H9 (cell line): Measurements from ENCODE around the gene ZNF446. TPM values are rescaled to one million over a fixed set of nuclear protein-coding genes. Genes with fewer than 3 reads are reported as not detected.
"Not testable (repeated sequence)": the region's sequence is repeated elsewhere in the genome, so short reads cannot be mapped to it uniquely, and the experiment has no call there.

Experiments
- DNase-seq: peaks from one replicate; pipeline ENCODE4 v3.0.0-alpha.2; 2017
- H2AFZ ChIP-seq: one replicate; pipeline ENCODE4 v1.6.1; 2013; ENCODE audit warnings: mild to moderate bottlenecking, low read length, control low read depth, moderate library complexity
- H2AK5ac ChIP-seq: 2 replicates; pipeline ENCODE4 v1.6.1; 2013; ENCODE audit warnings: low read length, control low read depth, mixed read lengths; ENCODE audit not compliant: insufficient read length
- H2BK120ac ChIP-seq: one replicate; pipeline ENCODE4 v1.6.1; 2013; ENCODE audit warnings: low read depth, mild to moderate bottlenecking, low read length, control low read depth, inconsistent platforms; ENCODE audit not compliant: poor library complexity, severe bottlenecking
- H2BK12ac ChIP-seq: 2 replicates; pipeline ENCODE4 v1.6.1; 2013; ENCODE audit warnings: low read length, control low read depth, mixed read lengths, low read depth; ENCODE audit not compliant: insufficient read length
- H2BK15ac ChIP-seq: 2 replicates; pipeline ENCODE4 v1.6.1; 2013; ENCODE audit warnings: low read depth, low read length, control low read depth
- H2BK20ac ChIP-seq: one replicate; pipeline ENCODE4 v1.6.1; 2013; ENCODE audit warnings: low read depth, mild to moderate bottlenecking, low read length, control low read depth, inconsistent platforms; ENCODE audit not compliant: poor library complexity, severe bottlenecking
- H2BK5ac ChIP-seq: 2 replicates; pipeline ENCODE4 v1.6.1; 2013; ENCODE audit warnings: low read length, control low read depth, mixed read lengths; ENCODE audit not compliant: insufficient read length
- H3K14ac ChIP-seq: 2 replicates; pipeline ENCODE4 v1.6.1; 2013; ENCODE audit warnings: low read length, control low read depth; ENCODE audit not compliant: insufficient read depth
- H3K18ac ChIP-seq: 2 replicates; pipeline ENCODE4 v1.6.1; 2013; ENCODE audit warnings: low read depth, mild to moderate bottlenecking, mixed read lengths, low read length, control low read depth; ENCODE audit not compliant: insufficient read length
- H3K23ac ChIP-seq: 2 replicates; pipeline ENCODE4 v1.6.1; 2013; ENCODE audit warnings: low read length, control low read depth, mixed read lengths, low read depth; ENCODE audit not compliant: insufficient read length
- H3K23me2 ChIP-seq: 2 replicates; pipeline ENCODE4 v1.6.1; 2013; ENCODE audit warnings: low read depth, mild to moderate bottlenecking, mixed read lengths, low read length, control low read depth; ENCODE audit not compliant: insufficient read length, poor library complexity, severe bottlenecking
- H3K27ac ChIP-seq: 2 replicates; pipeline ENCODE4 v1.5.1; 2013; ENCODE audit warnings: low read length, control low read depth, mixed read lengths, low read depth; ENCODE audit not compliant: insufficient read length
- H3K27me3 ChIP-seq: 2 replicates; pipeline ENCODE4 v1.6.1; 2013; ENCODE audit warnings: low read length, control low read depth, inconsistent platforms; ENCODE audit not compliant: insufficient read depth
- H3K4ac ChIP-seq: 2 replicates; pipeline ENCODE4 v1.6.1; 2013; ENCODE audit warnings: low read depth, mild to moderate bottlenecking, control low read depth, inconsistent platforms, low read length, moderate library complexity
- H3K4me1 ChIP-seq: 2 replicates; pipeline ENCODE4 v1.6.1; 2013; ENCODE audit warnings: low read length, control low read depth, inconsistent platforms; ENCODE audit not compliant: insufficient read depth
- H3K4me2 ChIP-seq: 2 replicates; pipeline ENCODE4 v1.6.1; 2013; ENCODE audit warnings: low read length, control low read depth, mixed read lengths; ENCODE audit not compliant: insufficient read length, insufficient read depth
- H3K56ac ChIP-seq: 2 replicates; pipeline ENCODE4 v1.6.1; 2013; ENCODE audit warnings: low read depth, mild to moderate bottlenecking, mixed read lengths, low read length, control low read depth; ENCODE audit not compliant: insufficient read length
- H3K79me1 ChIP-seq: 2 replicates; pipeline ENCODE4 v1.6.1; 2013; ENCODE audit warnings: low read depth, mild to moderate bottlenecking, moderate library complexity, low read length, control low read depth, inconsistent platforms; ENCODE audit not compliant: insufficient read depth, poor library complexity, severe bottlenecking
- H3K79me2 ChIP-seq: 2 replicates; pipeline ENCODE4 v1.6.1; 2013; ENCODE audit warnings: low read length, control low read depth, inconsistent platforms; ENCODE audit not compliant: insufficient read depth
- H3K9ac ChIP-seq: 2 replicates; pipeline ENCODE4 v1.6.1; 2013; ENCODE audit warnings: low read length, control low read depth, mixed read lengths; ENCODE audit not compliant: insufficient read length; ENCODE audit errors: extremely low read depth
- H3K9me3 ChIP-seq: one replicate; pipeline ENCODE4 v1.6.1; 2013; ENCODE audit warnings: low read depth, low read length, inconsistent platforms; ENCODE audit not compliant: control insufficient read depth
- H3T11ph ChIP-seq: one replicate; pipeline ENCODE4 v1.6.1; 2013; ENCODE audit warnings: mild to moderate bottlenecking, low read length, control low read depth, inconsistent platforms
- H4K20me1 ChIP-seq: one replicate; pipeline ENCODE4 v1.6.1; 2013; ENCODE audit not compliant: control insufficient read depth, insufficient read length, insufficient read depth
- H4K5ac ChIP-seq: 2 replicates; pipeline ENCODE4 v1.6.1; 2013; ENCODE audit warnings: low read depth, mild to moderate bottlenecking, mixed read lengths, low read length, control low read depth; ENCODE audit not compliant: insufficient read length
- H4K8ac ChIP-seq: replicated peaks from 2 replicates; pipeline ENCODE4 v1.6.1; 2013; ENCODE audit warnings: low read length, control low read depth, mixed read lengths, low read depth; ENCODE audit not compliant: insufficient read length
- H4K91ac ChIP-seq: 2 replicates; pipeline ENCODE4 v1.6.1; 2013; ENCODE audit warnings: low read depth, mild to moderate bottlenecking, moderate library complexity, mixed read lengths, low read length, control low read depth; ENCODE audit not compliant: insufficient read length
- H3K27ac Mint-ChIP-seq, 3 experiments: 2 replicates in 2 of 3; 3 replicates in 1 of 3; pipeline ENCODE4 v1.8.0; 2020 to 2021; ENCODE audit warnings: mixed read lengths in 3 of 3, mild to moderate bottlenecking in 1 of 3, moderate library complexity in 1 of 3
- H3K27me3 Mint-ChIP-seq: 2 replicates; pipeline ENCODE4 v1.8.0; 2021; ENCODE audit warnings: low read depth, mild to moderate bottlenecking, moderate library complexity, mixed read lengths
- H3K36me3 Mint-ChIP-seq, 3 experiments: 2 replicates in 2 of 3; 3 replicates in 1 of 3; pipeline ENCODE4 v1.8.0; 2020 to 2021; ENCODE audit warnings: low read depth in 3 of 3, mixed read lengths in 3 of 3; ENCODE audit not compliant: insufficient read depth in 1 of 3
- H3K4me1 Mint-ChIP-seq, 2 experiments: 2 replicates each; pipeline ENCODE4 v1.8.0; 2020; ENCODE audit warnings: mixed read lengths in 2 of 2
- H3K4me3 Mint-ChIP-seq, 2 experiments: 2 replicates in 1 of 2; 3 replicates in 1 of 2; pipeline ENCODE4 v1.8.0; 2020 to 2021; ENCODE audit warnings: mild to moderate bottlenecking in 2 of 2, mixed read lengths in 2 of 2, moderate library complexity in 1 of 2
- H3K9me3 Mint-ChIP-seq, 2 experiments: 2 replicates in 1 of 2; 3 replicates in 1 of 2; pipeline ENCODE4 v1.8.0; 2020; ENCODE audit warnings: mild to moderate bottlenecking in 2 of 2, mixed read lengths in 2 of 2, moderate library complexity in 1 of 2
- WGBS: extraction: QIAGEN DNeasy Blood & Tissue Kit; methylation state at CpG from one replicate; pipeline ENCODE4 v1.1.7; 2013; ENCODE audit warnings: missing lambda C conversion rate, low lambda C conversion rate, mixed read lengths; ENCODE audit not compliant: insufficient read length; ENCODE audit errors: extremely low coverage; 5-methylcytosine and 5-hydroxymethylcytosine counted together
- total RNA-seq: library from RNA; stranded (reverse); gene quantifications from 2 replicates; pipeline ENCODE4 v1.2.1, GENCODE V29; 2021
- TF ChIP-seq, protein P1 (sequence below): fragments of 200-600 bp; sonication (generic); conservative IDR thresholded peaks from 3 replicates; pipeline ENCODE4 v1.8.0; 2021; ENCODE audit warnings: antibody characterized with exemption, mild to moderate bottlenecking

Gene ZNF446
- total RNA-seq, 1 experiment from 2014 or later = 7.6 TPM

DNA sequence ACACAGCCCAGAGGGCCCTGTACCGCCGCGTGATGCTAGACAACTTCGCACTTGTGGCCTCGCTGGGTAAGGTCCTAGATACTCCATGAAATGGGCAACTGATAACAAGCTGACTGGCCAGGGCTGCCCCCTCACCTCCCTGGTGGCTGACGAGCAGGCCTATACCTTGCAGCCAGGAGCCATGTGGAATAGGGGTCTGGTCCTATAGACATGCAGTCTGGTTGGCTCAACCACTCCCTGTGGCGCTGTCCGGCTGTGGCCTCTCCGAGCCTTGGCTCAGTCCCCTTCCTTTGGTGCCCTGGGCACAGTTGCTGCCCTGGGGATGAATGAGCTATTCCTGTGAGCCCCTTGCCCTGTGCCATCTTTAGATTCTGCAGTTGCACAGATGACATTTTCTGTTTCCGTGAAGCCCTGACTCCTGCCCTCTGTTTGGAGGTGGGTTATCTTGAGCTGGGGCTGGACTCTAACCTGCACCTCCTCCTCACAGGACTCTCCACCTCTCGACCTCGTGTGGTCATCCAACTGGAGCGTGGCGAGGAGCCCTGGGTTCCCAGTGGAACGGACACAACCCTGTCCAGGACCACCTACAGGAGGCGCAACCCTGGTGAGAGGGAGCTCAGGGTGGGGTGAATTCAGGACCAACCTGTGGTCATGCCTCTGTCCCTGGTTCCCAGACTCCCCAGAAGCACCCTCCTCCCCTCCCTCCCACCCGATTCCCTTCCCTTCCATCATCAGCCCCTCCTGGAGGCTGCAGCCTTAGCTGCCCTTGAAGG is 6.7 kb upstream of the ZNF446 start:
- no peak overlapping the region; a peak in 1 of 5 replicates for H3K4me3 Mint-ChIP-seq
- H3K36me3 Mint-ChIP-seq = peaks cover 2 to 20% (median 4%) of the 10 kb centered on the region in 3 experiments; a peak in 6 of 7 replicates
- DNase-seq = no peak
- Histone ChIP-seq H2BK12ac (no peak overlapping the region), H2BK20ac (no peak overlapping the region), H2AFZ (no peak overlapping the region), H3K9me3 (no peaks in the 10 kb centered on the region), H3K4me2 (no peak overlapping the region), H3K23me2 (no peaks in the 10 kb centered on the region), H3K27me3 (no peaks in the 10 kb centered on the region), H3K79me1 (no peaks in the 10 kb centered on the region), H3T11ph (no peak overlapping the region), H3K18ac (no peak overlapping the region), H4K91ac (no peak overlapping the region), H3K23ac (no peak overlapping the region), H3K79me2 (no peaks in the 10 kb centered on the region), H2BK15ac (no peak overlapping the region), H3K9ac (no peak overlapping the region), H3K4me1 (no peaks in the 10 kb centered on the region), H4K8ac (no peak overlapping the region), H3K14ac (no peak overlapping the region), H3K56ac (no peak overlapping the region), H2BK120ac (no peak overlapping the region), H3K4ac (no peak overlapping the region), H4K20me1 (no peaks in the 10 kb centered on the region), H2AK5ac (no peak overlapping the region), H4K5ac (no peak overlapping the region), H2BK5ac (no peak overlapping the region), H3K27ac (no peak overlapping the region)
- peaks cover 9% of the 10 kb centered on the region for H3K27me3 Mint-ChIP-seq
- H3K27ac Mint-ChIP-seq = no peak overlapping the region
- no CpG with 5 or more reads among the region's 17 CpGs for WGBS
- TF ChIP-seq, protein P1, sequence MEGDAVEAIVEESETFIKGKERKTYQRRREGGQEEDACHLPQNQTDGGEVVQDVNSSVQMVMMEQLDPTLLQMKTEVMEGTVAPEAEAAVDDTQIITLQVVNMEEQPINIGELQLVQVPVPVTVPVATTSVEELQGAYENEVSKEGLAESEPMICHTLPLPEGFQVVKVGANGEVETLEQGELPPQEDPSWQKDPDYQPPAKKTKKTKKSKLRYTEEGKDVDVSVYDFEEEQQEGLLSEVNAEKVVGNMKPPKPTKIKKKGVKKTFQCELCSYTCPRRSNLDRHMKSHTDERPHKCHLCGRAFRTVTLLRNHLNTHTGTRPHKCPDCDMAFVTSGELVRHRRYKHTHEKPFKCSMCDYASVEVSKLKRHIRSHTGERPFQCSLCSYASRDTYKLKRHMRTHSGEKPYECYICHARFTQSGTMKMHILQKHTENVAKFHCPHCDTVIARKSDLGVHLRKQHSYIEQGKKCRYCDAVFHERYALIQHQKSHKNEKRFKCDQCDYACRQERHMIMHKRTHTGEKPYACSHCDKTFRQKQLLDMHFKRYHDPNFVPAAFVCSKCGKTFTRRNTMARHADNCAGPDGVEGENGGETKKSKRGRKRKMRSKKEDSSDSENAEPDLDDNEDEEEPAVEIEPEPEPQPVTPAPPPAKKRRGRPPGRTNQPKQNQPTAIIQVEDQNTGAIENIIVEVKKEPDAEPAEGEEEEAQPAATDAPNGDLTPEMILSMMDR = no peak
- H3K4me1 Mint-ChIP-seq = peaks cover 10 to 14% of the 10 kb centered on the region in 2 experiments
- no peaks in the 10 kb centered on the region; a peak in 1 of 5 replicates for H3K9me3 Mint-ChIP-seq

DNA sequence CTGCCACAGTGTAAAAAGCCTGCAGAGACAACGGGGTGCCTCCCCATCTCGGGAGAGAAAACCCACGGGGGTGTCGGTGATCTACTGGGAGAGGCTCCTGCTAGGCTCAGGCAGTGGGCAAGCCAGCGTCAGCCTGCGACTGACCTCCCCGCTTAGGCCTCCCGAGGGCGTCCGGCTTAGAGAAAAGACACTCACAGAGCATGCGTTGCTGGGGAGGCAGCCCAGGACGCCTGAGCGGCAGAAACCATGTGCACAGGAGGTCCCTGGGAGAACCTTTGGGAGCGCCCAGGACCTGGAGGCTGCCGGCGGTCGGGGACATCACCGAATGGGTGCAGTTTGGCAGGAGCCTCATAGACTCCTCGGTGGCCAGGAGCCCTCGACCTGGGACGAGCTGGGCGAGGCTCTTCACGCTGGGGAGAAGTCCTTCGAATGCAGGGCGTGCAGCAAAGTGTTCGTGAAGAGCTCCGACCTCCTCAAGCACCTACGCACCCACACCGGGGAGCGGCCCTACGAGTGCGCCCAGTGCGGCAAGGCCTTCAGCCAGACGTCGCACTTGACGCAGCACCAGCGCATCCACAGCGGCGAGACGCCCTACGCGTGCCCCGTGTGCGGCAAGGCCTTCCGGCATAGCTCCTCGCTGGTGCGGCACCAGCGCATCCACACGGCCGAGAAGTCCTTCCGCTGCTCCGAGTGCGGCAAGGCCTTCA is 5.2 kb upstream of the ZNF446 start:
- H3K23ac ChIP-seq, H3K27me3 ChIP-seq, H3K14ac ChIP-seq, H3K27me3 Mint-ChIP-seq, H4K8ac ChIP-seq, H2BK12ac ChIP-seq, H3K9ac ChIP-seq, H3T11ph ChIP-seq, H2BK20ac ChIP-seq, H2AK5ac ChIP-seq, H3K56ac ChIP-seq, H3K23me2 ChIP-seq, H2BK15ac ChIP-seq, DNase-seq, H3K4me3 Mint-ChIP-seq, H3K27ac ChIP-seq, H3K27ac Mint-ChIP-seq, H3K79me2 ChIP-seq, H2BK5ac ChIP-seq, H4K20me1 ChIP-seq, H3K18ac ChIP-seq, H3K4me1 ChIP-seq, H4K5ac ChIP-seq, H3K9me3 ChIP-seq, H2AFZ ChIP-seq, H3K79me1 ChIP-seq, H3K4ac ChIP-seq, H3K9me3 Mint-ChIP-seq, H3K4me2 ChIP-seq, H2BK120ac ChIP-seq, H4K91ac ChIP-seq: not testable (repeated sequence)
- Mint-ChIP-seq H3K4me1 (peaks cover 17 to 18% of the 10 kb centered on the region in 2 experiments), H3K36me3 (peaks cover 2 to 20% (median 4%) of the 10 kb centered on the region in 3 experiments; a peak in 6 of 7 replicates)
- no CpG with 5 or more reads among the region's 53 CpGs for WGBS
